MCF 10A (cell line): ENCODE data around the gene PIK3R4. TPM values are rescaled to one million over a fixed set of nuclear protein-coding genes. Genes with fewer than 3 reads are reported as not detected.

Experiments used
- BruUV-seq: library from RNA; stranded (reverse); fragments of 400-500 nt; replicated peaks from 2 replicates; lab custom pipeline; 2021; lab: Mats Ljungman, UMichigan
- CTCF ChIA-PET: fragments of 300-600 bp; sonication (Branson Sonifier 250); formaldehyde crosslinking; extraction: SDS; loops from one replicate; lab custom pipeline; 2021; ENCODE audit warnings: antibody characterized with exemption, inconsistent platforms; lab: Yijun Ruan, JAX
- POLR2A ChIA-PET: fragments of 300-600, 350-650 bp; sonication (Branson Sonifier 250); formaldehyde crosslinking; extraction: SDS; loops from one replicate; lab custom pipeline; 2020; ENCODE audit warnings: antibody characterized with exemption, inconsistent platforms; lab: Yijun Ruan, JAX
- DNase-seq: peaks from one replicate; pipeline ENCODE4 v3.0.0-alpha.2; 2018; ENCODE audit not compliant: unreplicated experiment
- H3K27ac Mint-ChIP-seq: one replicate; pipeline ENCODE4 v1.8.0; 2022; ENCODE audit warnings: mild to moderate bottlenecking, low read depth, mixed read lengths; ENCODE audit not compliant: unreplicated experiment
- H3K27me3 Mint-ChIP-seq: one replicate; pipeline ENCODE4 v1.8.0; 2022; ENCODE audit warnings: mixed read lengths; ENCODE audit not compliant: insufficient read depth, unreplicated experiment
- H3K36me3 Mint-ChIP-seq: one replicate; pipeline ENCODE4 v1.8.0; 2022; ENCODE audit warnings: mild to moderate bottlenecking, moderate library complexity, mixed read lengths; ENCODE audit not compliant: insufficient read depth, unreplicated experiment
- H3K4me1 Mint-ChIP-seq: one replicate; pipeline ENCODE4 v1.8.0; 2022; ENCODE audit warnings: mixed read lengths; ENCODE audit not compliant: insufficient read depth, unreplicated experiment
- H3K4me3 Mint-ChIP-seq: one replicate; pipeline ENCODE4 v1.8.0; 2022; ENCODE audit warnings: mild to moderate bottlenecking, moderate library complexity, mixed read lengths; ENCODE audit not compliant: unreplicated experiment
- H3K9me3 Mint-ChIP-seq: one replicate; pipeline ENCODE4 v1.8.0; 2022; ENCODE audit warnings: mixed read lengths; ENCODE audit not compliant: unreplicated experiment
- intact Hi-C: fragments of 100-400 bp; cut with micrococcal nuclease; formaldehyde crosslinking; loops from 2 replicates; pipeline ENCODE4 v1.14.1; 2022
- total RNA-seq: library from RNA; stranded (reverse); gene quantifications from 2 replicates; pipeline ENCODE4 v1.2.3, GENCODE V29; 2022
- TF ChIP-seq, protein P1 (sequence below): fragments of 200-600 bp; IDR thresholded peaks from one replicate; pipeline ENCODE4 v1.8.0; 2022; ENCODE audit warnings: antibody characterized with exemption, mild to moderate bottlenecking; ENCODE audit not compliant: unreplicated experiment

Gene PIK3R4
- total RNA-seq, 1 experiment from 2014 or later = 16.2 TPM

DNA sequence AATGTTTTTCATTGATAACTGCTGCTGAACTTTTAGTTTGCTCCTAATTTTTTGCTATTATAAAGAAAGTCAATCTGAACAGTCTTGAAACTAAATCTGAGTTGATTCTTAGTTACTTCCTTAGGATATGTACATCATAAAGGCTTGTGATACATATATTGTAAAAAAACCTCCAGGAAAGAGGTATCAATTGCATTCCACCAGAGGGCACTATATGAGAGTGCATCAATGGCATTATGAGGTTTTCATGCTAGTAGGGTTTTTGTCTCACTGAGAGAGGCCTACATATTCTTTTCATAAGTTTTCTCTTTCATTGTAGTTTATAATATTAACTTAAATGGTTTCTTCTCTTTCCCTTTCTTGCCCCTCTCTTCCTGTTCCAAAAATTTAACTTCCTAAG, 46.9 kb downstream of the PIK3R4 start:
- TF ChIP-seq, protein P1, sequence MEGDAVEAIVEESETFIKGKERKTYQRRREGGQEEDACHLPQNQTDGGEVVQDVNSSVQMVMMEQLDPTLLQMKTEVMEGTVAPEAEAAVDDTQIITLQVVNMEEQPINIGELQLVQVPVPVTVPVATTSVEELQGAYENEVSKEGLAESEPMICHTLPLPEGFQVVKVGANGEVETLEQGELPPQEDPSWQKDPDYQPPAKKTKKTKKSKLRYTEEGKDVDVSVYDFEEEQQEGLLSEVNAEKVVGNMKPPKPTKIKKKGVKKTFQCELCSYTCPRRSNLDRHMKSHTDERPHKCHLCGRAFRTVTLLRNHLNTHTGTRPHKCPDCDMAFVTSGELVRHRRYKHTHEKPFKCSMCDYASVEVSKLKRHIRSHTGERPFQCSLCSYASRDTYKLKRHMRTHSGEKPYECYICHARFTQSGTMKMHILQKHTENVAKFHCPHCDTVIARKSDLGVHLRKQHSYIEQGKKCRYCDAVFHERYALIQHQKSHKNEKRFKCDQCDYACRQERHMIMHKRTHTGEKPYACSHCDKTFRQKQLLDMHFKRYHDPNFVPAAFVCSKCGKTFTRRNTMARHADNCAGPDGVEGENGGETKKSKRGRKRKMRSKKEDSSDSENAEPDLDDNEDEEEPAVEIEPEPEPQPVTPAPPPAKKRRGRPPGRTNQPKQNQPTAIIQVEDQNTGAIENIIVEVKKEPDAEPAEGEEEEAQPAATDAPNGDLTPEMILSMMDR = peak; percentile 29
- H3K4me3 Mint-ChIP-seq = no peak overlapping the region
- intact Hi-C loops = loop anchor here (1.0 to 10.0 kb wide), 2 partner anchors 194 to 425 kb away; no protein-coding TSS in a partner anchor
- ChIA-PET POLR2A (no interaction called here), CTCF (interaction anchor here (0.6 to 0.8 kb wide), 4 partner anchors 216 to 1892 kb away, joined by 3 read pairs; no protein-coding TSS in a partner anchor)
- peak; percentile 44 for DNase-seq
- peaks cover 61% of the 10 kb centered on the region for H3K36me3 Mint-ChIP-seq
- no peak overlapping the region for H3K27ac Mint-ChIP-seq
- no TSS peak for BruUV-seq
- no peaks in the 10 kb centered on the region for H3K4me1 Mint-ChIP-seq
- no peaks in the 10 kb centered on the region for H3K27me3 Mint-ChIP-seq
- no peaks in the 10 kb centered on the region for H3K9me3 Mint-ChIP-seq

GRCh38 chr3:130693314-130693713, 53.3 kb downstream of the PIK3R4 start:
- Mint-ChIP-seq H3K27me3 (no peaks in the 10 kb centered on the region), H3K4me1 (peaks cover 9% of the 10 kb centered on the region), H3K27ac (no peak overlapping the region), H3K4me3 (no peak overlapping the region), H3K9me3 (no peaks in the 10 kb centered on the region), H3K36me3 (peaks cover 38% of the 10 kb centered on the region)
- no TSS peak for BruUV-seq
- DNase-seq = no peak
- TF ChIP-seq, protein P1 = no peak
- intact Hi-C loops = loop anchor here (10.0 kb wide), 1 partner anchor 419 kb away; no protein-coding TSS in a partner anchor
- ChIA-PET CTCF (no interaction called here), POLR2A (no interaction called here)

DNA sequence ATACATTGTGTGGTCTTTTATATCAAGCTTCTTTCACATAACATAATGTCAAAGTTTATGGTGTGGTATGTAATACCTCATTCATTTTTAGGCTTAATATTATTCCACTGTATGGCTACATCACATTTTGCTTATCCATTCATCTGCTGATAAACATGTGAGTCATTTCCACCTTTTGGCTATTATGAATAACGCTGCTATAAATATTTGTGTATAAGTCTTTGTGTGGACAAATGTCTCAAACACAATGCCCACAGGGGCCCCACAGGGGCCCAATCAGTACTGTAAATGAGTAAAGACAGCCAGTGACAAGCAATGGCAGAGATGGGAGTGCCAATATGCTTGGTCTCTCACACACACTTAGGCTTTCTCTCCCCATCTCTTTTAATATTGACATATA, 54.2 kb downstream of the PIK3R4 start:
- intact Hi-C loops = loop anchor here (10.0 kb wide), 1 partner anchor 418 kb away; no protein-coding TSS in a partner anchor
- Mint-ChIP-seq H3K9me3 (no peaks in the 10 kb centered on the region), H3K4me3 (no peak overlapping the region), H3K27me3 (no peaks in the 10 kb centered on the region), H3K4me1 (peaks cover 9% of the 10 kb centered on the region), H3K27ac (no peak overlapping the region), H3K36me3 (peaks cover 30% of the 10 kb centered on the region)
- CTCF ChIA-PET = no interaction called here
- DNase-seq = peak; percentile 20
- POLR2A ChIA-PET = no interaction called here
- no TSS peak for BruUV-seq
- TF ChIP-seq, protein P1 = no peak

DNA sequence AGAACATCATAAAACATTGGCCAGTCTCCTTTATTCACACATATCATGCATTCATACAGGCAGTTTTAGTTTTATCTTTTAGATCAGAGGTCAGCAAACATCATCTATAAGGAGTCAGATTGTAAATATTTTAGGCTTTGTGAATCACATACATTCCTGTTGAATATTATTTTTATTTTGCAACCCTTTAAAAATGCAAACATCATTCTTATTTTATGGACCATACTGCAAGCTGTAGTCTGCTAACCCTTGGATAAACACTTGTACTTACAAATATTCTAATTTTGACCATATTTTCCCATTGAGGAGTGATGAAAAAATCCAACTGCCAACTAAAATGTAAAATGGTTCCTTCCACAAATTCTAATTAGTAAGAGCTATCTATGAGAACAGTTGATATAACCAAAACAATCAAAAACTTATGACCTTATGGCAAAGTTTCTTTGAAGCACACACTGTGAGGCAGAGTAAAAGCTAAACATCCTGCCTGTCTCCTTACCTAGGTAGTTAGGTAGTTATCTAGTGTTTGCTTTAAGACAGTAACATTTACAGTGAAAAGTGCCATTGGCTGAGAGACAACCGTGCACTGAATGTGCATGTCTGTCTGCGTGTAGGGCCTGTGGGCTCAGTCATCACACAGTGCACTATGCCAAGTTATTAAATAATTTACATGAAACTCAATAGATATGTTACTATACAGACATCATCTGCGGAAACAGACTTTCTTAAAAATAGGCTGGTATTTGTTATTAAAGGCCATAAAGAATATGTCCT, 57.7 kb downstream of the PIK3R4 start:
- POLR2A ChIA-PET = no interaction called here
- TF ChIP-seq, protein P1 = no peak
- no peak overlapping the region for H3K27ac Mint-ChIP-seq
- BruUV-seq = no TSS peak
- CTCF ChIA-PET = interaction anchor here (0.5 to 0.6 kb wide), 2 partner anchors 9 to 396 kb away, joined by 3 to 4 read pairs; no protein-coding TSS in a partner anchor
- H3K36me3 Mint-ChIP-seq = peaks cover 32% of the 10 kb centered on the region
- H3K4me3 Mint-ChIP-seq = no peak overlapping the region
- H3K9me3 Mint-ChIP-seq = no peaks in the 10 kb centered on the region
- intact Hi-C loops = no loop called here
- no peaks in the 10 kb centered on the region for H3K27me3 Mint-ChIP-seq
- DNase-seq = no peak
- peaks cover 9% of the 10 kb centered on the region for H3K4me1 Mint-ChIP-seq
